Vagina (tissue), 2 donors: Measurements from ENCODE around the gene ADAP1. TPM values are rescaled to one million over a fixed set of nuclear protein-coding genes. Genes with fewer than 3 reads are reported as not detected.

Experiments used
- DNase-seq, 2 donors: peaks; one replicate each; pipeline ENCODE4 v3.0.0-alpha.2; 2017; ENCODE audit errors: extremely low spot score in 2 of 2
- H3K27ac ChIP-seq: fragments of 200-600 bp; sonication (generic); one replicate; pipeline ENCODE4 v1.5.1; 2019
- H3K27me3 ChIP-seq: fragments of 200-600 bp; sonication (generic); one replicate; pipeline ENCODE4 v1.5.1; 2019
- H3K36me3 ChIP-seq, 2 donors: fragments of 200-600 bp; sonication (generic); one replicate each; pipeline ENCODE4 v1.5.1; 2017 to 2019
- H3K4me1 ChIP-seq: fragments of 200-600 bp; sonication (generic); one replicate; pipeline ENCODE4 v1.5.1; 2019
- H3K4me3 ChIP-seq, 2 donors: fragments of 200-600 bp; sonication (generic); 1 replicate in 1 of 2; 2 replicates in 1 of 2; pipeline ENCODE4 v1.5.1; 2016 to 2019
- H3K9me3 ChIP-seq: fragments of 200-600 bp; sonication (generic); one replicate; pipeline ENCODE4 v1.5.1; 2019
- CTCF ChIP-seq, 3 experiments: fragments of 450-650 bp in 2 of 3; fragments of 200-600 bp in 1 of 3; sonication (generic) in 1 of 3; IDR thresholded peaks; one replicate each; pipeline ENCODE4 v1.5.1; 2017 to 2019; ENCODE audit warnings: antibody characterized with exemption in 3 of 3, mild to moderate bottlenecking in 2 of 3, moderate library complexity in 2 of 3
- POLR2A ChIP-seq, 2 donors: fragments of 450-650 bp; IDR thresholded peaks; one replicate each; pipeline ENCODE4 v1.6.1; 2017; ENCODE audit warnings: antibody characterized with exemption in 2 of 2, mild to moderate bottlenecking in 2 of 2, moderate library complexity in 2 of 2
- POLR2AphosphoS5 ChIP-seq, 2 donors: sonication (generic); formaldehyde crosslinking; IDR thresholded peaks; one replicate each; pipeline ENCODE4 v1.9.0; 2017; ENCODE audit warnings: antibody characterized with exemption in 2 of 2, mild to moderate bottlenecking in 2 of 2, low read depth in 1 of 2; ENCODE audit not compliant: insufficient read depth in 1 of 2
- intact Hi-C: fragments of 100-400 bp; cut with DNase I; formaldehyde crosslinking; loops from one replicate; pipeline ENCODE4 v1.15.1; 2023
- total RNA-seq: library from RNA; depleted of rRNA; stranded (reverse); fragments of >200 nt; gene quantifications from one replicate; pipeline ENCODE4 v1.2.3, GENCODE V29; 2016

ADAP1 gene
- total RNA-seq, 1 donor from 2014 or later = 4.2 TPM

GRCh38 chr7:884191-885003, 70.1 kb downstream of the ADAP1 start:
- Histone ChIP-seq H3K27me3 (no peaks in the 10 kb centered on the region), H3K36me3 (peaks cover 0 to 26% of the 10 kb centered on the region in 2 donors), H3K27ac (no peak overlapping the region), H3K4me1 (peaks cover 43% of the 10 kb centered on the region), H3K9me3 (no peaks in the 10 kb centered on the region), H3K4me3 (no peak overlapping the region)
- no peak for TF ChIP-seq CTCF (IDR thresholded peaks at IDR 0.05)
- TF ChIP-seq POLR2A (IDR thresholded peaks at IDR 0.05) = no peak
- intact Hi-C loops = no loop called here
- no peak for DNase-seq

DNA sequence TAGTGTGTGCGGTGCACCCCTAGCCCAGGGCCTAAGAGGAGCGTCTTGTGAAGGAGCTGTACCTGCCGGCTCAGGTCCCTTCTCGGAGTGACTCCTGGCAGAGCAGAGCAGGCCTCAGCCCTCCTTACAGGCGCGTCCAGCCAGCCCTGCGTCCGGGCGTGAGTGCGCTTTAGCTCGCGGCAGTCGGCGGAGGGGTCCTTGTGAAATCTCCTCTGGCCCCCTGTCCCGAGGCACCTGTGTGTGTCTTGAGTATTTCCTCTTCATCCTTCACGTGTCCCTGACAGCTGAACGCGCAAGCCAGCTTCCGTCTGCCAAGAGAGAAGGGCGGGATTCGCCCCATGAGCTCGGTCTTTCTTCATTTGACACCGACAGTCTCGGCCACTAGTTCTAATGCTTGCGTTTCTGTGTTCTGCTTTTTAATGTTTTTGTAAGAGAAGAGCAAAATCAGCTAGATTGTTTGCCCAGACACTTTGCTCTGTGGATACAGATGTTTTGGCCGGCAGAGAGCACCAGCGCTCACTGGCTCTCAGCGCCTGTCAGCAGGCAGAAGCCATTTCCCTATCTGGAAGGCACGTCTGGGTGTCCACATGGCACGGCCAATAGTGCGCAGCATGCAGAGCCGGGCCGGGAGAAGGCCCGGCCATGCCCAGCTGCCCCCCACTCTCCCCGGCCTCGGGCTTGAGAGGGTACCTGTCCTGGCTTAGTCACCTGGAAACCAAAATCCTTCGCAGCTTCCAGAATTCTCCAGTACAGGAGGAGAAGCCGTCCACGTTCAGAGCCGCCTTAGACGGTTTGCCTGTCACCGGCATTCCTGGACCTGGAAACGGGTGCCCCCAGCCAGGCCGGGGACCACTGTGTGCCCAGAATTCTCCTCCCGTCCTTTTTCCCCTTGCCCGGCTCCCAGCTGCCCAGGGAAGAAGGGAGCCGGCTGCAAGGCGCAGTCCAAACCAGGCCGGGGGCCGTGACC, 71.1 kb downstream of the ADAP1 start:
- Histone ChIP-seq H3K9me3 (no peaks in the 10 kb centered on the region), H3K27ac (no peak overlapping the region), H3K36me3 (peaks cover 0 to 19% of the 10 kb centered on the region in 2 donors), H3K27me3 (no peaks in the 10 kb centered on the region), H3K4me3 (no peak overlapping the region), H3K4me1 (peaks cover 54% of the 10 kb centered on the region)
- no peak for TF ChIP-seq POLR2AphosphoS5 (IDR thresholded peaks at IDR 0.05; ENCODE audit: insufficient read depth in 1 of 2, low read depth in 1 of 2)
- TF ChIP-seq POLR2A (IDR thresholded peaks at IDR 0.05) = no peak
- TF ChIP-seq CTCF (IDR thresholded peaks at IDR 0.05) = no peak
- no peak for DNase-seq
- intact Hi-C loops = no loop called here

GRCh38 chr7:882336-883035, 72.0 kb downstream of the ADAP1 start:
- no peak overlapping the region for H3K4me3 ChIP-seq
- TF ChIP-seq POLR2AphosphoS5 (IDR thresholded peaks at IDR 0.05; ENCODE audit: insufficient read depth in 1 of 2, low read depth in 1 of 2) = no peak
- TF ChIP-seq POLR2A (IDR thresholded peaks at IDR 0.05) = no peak
- TF ChIP-seq CTCF (IDR thresholded peaks at IDR 0.05) = no peak
- peaks cover 62% of the 10 kb centered on the region for H3K4me1 ChIP-seq
- peaks cover 0 to 11% of the 10 kb centered on the region in 2 donors for H3K36me3 ChIP-seq
- no peaks in the 10 kb centered on the region for H3K27me3 ChIP-seq
- DNase-seq = no peak
- intact Hi-C loops = no loop called here
- H3K27ac ChIP-seq = no peak overlapping the region
- no peaks in the 10 kb centered on the region for H3K9me3 ChIP-seq

DNA sequence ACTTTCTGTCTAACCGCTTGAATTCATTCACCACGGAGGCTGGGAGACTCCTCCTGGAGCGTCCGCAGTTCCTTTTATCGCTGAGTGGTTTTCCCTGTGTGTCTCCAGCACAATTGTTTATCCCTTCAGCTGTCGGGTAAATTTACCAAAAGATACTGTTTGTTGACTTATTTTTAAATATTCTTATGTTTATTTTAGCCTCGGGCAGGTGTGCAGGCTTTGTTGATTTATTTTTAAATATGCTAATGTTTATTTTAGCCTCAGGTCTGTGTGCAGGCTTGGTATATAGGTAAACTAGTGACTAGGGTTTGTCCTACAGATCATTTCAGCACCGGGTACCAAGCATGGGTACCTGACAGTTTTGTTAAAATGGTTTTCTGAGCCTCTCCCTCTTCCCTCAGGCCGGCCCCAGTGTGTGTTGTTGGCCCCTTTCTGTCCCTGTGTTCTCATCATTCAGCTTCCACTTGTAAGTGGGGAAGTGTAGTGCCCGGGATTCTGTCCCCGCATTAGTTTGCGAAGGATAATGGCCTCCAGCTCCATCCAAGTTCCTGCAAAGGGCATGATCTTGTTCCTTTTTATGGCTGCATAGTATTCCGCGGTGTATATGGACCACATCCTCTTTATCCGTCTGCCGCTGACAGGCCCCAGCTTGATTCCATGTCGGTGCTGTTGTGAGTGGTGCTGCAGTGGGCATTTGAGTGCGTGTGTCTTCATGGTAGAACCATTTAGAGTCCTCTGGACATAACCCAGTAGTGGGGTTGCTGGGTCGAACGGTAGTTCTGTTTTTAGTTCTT, 72.8 kb downstream of the ADAP1 start:
- Histone ChIP-seq H3K27me3 (no peaks in the 10 kb centered on the region), H3K36me3 (peaks cover 0 to 2% of the 10 kb centered on the region in 2 donors), H3K4me3 (no peak overlapping the region), H3K27ac (no peak overlapping the region), H3K4me1 (peaks cover 63% of the 10 kb centered on the region), H3K9me3 (no peaks in the 10 kb centered on the region)
- intact Hi-C loops = loop anchor here (1.0 kb wide), 1 partner anchor 13 kb away; no protein-coding TSS in a partner anchor
- TF ChIP-seq POLR2A (IDR thresholded peaks at IDR 0.05) (no peak), POLR2AphosphoS5 (IDR thresholded peaks at IDR 0.05; ENCODE audit: insufficient read depth in 1 of 2, low read depth in 1 of 2) (no peak), CTCF (IDR thresholded peaks at IDR 0.05) (no peak)
- DNase-seq = no peak
